DOHH2 (cell line): ENCODE measurements around the gene PKP4.

Experiments used
- EZH2phosphoT487 ChIP-seq: fragments of 200-600 bp; sonication (generic); IDR thresholded peaks from 2 replicates; pipeline ENCODE4 v1.6.1; 2017; ENCODE audit warnings: borderline replicate concordance, mild to moderate bottlenecking, antibody characterized with exemption, low read length, moderate library complexity, mixed read lengths
- TF ChIP-seq, protein P1 (sequence below): fragments of 200-600 bp; sonication (generic); IDR thresholded peaks from one replicate; pipeline ENCODE4 v1.5.1; 2014; ENCODE audit warnings: antibody characterized with exemption, mild to moderate bottlenecking, low read depth, low read length; ENCODE audit not compliant: poor library complexity, severe bottlenecking

DNA sequence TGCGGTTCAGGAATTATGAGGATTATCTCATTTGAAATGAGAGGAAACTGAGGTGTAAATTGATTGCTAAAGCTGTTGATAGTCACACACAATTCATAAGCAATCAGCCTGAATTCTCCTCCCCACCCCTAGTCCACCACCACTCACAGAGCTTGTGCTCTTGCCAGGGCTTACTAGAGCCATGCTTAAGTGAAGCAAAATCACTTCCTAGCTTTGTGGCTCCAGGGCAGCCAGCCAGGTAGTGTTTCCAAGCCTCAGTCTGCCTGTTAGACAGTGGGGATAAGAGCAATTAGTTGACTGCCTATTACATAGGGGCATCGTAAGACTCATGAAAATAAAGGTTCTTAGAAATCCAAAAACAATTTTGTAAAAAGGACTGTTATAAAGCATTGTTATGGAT lies 87.2 kb downstream of the PKP4 start:
- TF ChIP-seq, protein P1, sequence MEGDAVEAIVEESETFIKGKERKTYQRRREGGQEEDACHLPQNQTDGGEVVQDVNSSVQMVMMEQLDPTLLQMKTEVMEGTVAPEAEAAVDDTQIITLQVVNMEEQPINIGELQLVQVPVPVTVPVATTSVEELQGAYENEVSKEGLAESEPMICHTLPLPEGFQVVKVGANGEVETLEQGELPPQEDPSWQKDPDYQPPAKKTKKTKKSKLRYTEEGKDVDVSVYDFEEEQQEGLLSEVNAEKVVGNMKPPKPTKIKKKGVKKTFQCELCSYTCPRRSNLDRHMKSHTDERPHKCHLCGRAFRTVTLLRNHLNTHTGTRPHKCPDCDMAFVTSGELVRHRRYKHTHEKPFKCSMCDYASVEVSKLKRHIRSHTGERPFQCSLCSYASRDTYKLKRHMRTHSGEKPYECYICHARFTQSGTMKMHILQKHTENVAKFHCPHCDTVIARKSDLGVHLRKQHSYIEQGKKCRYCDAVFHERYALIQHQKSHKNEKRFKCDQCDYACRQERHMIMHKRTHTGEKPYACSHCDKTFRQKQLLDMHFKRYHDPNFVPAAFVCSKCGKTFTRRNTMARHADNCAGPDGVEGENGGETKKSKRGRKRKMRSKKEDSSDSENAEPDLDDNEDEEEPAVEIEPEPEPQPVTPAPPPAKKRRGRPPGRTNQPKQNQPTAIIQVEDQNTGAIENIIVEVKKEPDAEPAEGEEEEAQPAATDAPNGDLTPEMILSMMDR, result no peak
- TF ChIP-seq EZH2phosphoT487, result no peak
